ENCODE results near the gene CPED1. TPM values are rescaled to one million over a fixed set of nuclear protein-coding genes. Genes with fewer than 3 reads are reported as not detected.

The CPED1 gene
- total RNA-seq = not detected

GRCh38 chr7:120988591-120989256 lies at the start of gene CPED1:
TSS of gene CPED1 (plus strand) at chr7:120988711. CDS start at chr7:120989622, 911 bp downstream.
- ChIA-PET POLR2A (interaction anchor here (0.9 kb wide), 1 partner anchor 37 kb away, joined by 4 read pairs; no protein-coding TSS in a partner anchor), CTCF (interaction anchor here (1.0 to 5.7 kb wide), 16 partner anchors 8 to 458 kb away, joined by 3 to 38 read pairs (median 5); no protein-coding TSS in a partner anchor)
- peak within 1 kb of the TSS; percentile 57 for H3K4me3 Mint-ChIP-seq
- H3K9me3 Mint-ChIP-seq = no peaks in the 10 kb centered on the region
- DNase-seq (peak; percentile 39), ATAC-seq (peak; percentile 73)
- peaks cover 51% of the 10 kb centered on the region for H3K27me3 Mint-ChIP-seq
- intact Hi-C loops (cut with micrococcal nuclease) = no loop called here
- H3K27ac Mint-ChIP-seq = no peak within 1 kb of the TSS
- no peaks in the 10 kb centered on the region for H3K36me3 Mint-ChIP-seq (ENCODE audit: low read depth)
- TF ChIP-seq, protein P1, sequence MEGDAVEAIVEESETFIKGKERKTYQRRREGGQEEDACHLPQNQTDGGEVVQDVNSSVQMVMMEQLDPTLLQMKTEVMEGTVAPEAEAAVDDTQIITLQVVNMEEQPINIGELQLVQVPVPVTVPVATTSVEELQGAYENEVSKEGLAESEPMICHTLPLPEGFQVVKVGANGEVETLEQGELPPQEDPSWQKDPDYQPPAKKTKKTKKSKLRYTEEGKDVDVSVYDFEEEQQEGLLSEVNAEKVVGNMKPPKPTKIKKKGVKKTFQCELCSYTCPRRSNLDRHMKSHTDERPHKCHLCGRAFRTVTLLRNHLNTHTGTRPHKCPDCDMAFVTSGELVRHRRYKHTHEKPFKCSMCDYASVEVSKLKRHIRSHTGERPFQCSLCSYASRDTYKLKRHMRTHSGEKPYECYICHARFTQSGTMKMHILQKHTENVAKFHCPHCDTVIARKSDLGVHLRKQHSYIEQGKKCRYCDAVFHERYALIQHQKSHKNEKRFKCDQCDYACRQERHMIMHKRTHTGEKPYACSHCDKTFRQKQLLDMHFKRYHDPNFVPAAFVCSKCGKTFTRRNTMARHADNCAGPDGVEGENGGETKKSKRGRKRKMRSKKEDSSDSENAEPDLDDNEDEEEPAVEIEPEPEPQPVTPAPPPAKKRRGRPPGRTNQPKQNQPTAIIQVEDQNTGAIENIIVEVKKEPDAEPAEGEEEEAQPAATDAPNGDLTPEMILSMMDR (IDR thresholded peaks at IDR 0.05) = no peak
- H3K4me1 Mint-ChIP-seq (ENCODE audit: low read depth) = peaks cover 10% of the 10 kb centered on the region

GRCh38 chr7:120939345-120939744 lies 49.2 kb upstream of the CPED1 start:
- TF ChIP-seq, protein P1 (IDR thresholded peaks at IDR 0.05) = no peak
- ChIA-PET POLR2A (no interaction called here), CTCF (interaction anchor here (0.8 kb wide), 1 partner anchor 20 kb away, joined by 3 read pairs; no protein-coding TSS in a partner anchor)
- no peaks in the 10 kb centered on the region for H3K36me3 Mint-ChIP-seq (ENCODE audit: low read depth)
- no peaks in the 10 kb centered on the region for H3K27me3 Mint-ChIP-seq
- no peak overlapping the region for H3K27ac Mint-ChIP-seq
- no peak for DNase-seq
- no peak for ATAC-seq
- no peaks in the 10 kb centered on the region for H3K9me3 Mint-ChIP-seq
- H3K4me3 Mint-ChIP-seq = no peak overlapping the region
- intact Hi-C loops (cut with micrococcal nuclease) = no loop called here
- no peaks in the 10 kb centered on the region for H3K4me1 Mint-ChIP-seq (ENCODE audit: low read depth)

- ChIA-PET POLR2A (no interaction called here), CTCF (interaction anchor here (1.3 kb wide), 1 partner anchor 135 kb away, joined by 8 read pairs; no protein-coding TSS in a partner anchor)
- Mint-ChIP-seq H3K4me1 (ENCODE audit: low read depth) (no peaks in the 10 kb centered on the region), H3K27me3 (no peaks in the 10 kb centered on the region), H3K4me3 (no peak overlapping the region), H3K36me3 (ENCODE audit: low read depth) (no peaks in the 10 kb centered on the region), H3K27ac (no peak overlapping the region), H3K9me3 (no peaks in the 10 kb centered on the region)
- TF ChIP-seq, protein P1 (IDR thresholded peaks at IDR 0.05) = peak; percentile 37
- DNase-seq = no peak
- intact Hi-C loops (cut with micrococcal nuclease) = loop anchor here (5.0 kb wide), 2 partner anchors 134 to 149 kb away; no protein-coding TSS in a partner anchor
- ATAC-seq = no peak
Measured at GRCh38 chr7:120941064-120941463, 47.4 kb upstream of the CPED1 start.

DNA sequence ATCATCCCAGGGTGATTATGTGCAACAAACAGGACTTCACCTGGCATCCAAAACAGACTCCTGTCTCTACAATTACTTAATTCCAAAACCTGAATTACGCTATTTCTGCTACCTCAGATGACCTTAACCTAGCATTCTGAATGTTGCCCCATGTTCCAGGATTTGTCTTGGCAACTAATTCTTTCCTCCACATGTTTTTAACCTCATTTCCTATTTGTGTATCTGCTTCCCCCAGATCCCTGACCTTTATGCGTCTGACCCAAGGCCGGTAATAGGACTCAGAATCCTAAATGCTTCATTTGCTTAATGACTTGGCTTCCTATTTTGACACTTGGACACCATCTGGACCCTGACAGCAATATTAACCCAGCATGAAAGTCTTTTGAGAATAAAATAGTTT lies 46.7 kb upstream of the CPED1 start:
- ChIA-PET CTCF (interaction anchor here (0.7 to 1.3 kb wide), 2 partner anchors 135 to 152 kb away, joined by 3 to 8 read pairs; no protein-coding TSS in a partner anchor), POLR2A (no interaction called here)
- H3K27me3 Mint-ChIP-seq = peaks cover 3% of the 10 kb centered on the region
- H3K4me3 Mint-ChIP-seq = no peak overlapping the region
- H3K36me3 Mint-ChIP-seq (ENCODE audit: low read depth) = no peaks in the 10 kb centered on the region
- no peaks in the 10 kb centered on the region for H3K9me3 Mint-ChIP-seq
- ATAC-seq = no peak
- no peak overlapping the region for H3K27ac Mint-ChIP-seq
- intact Hi-C loops (cut with micrococcal nuclease) = loop anchor here (5.0 kb wide), 2 partner anchors 135 to 150 kb away; no protein-coding TSS in a partner anchor
- H3K4me1 Mint-ChIP-seq (ENCODE audit: low read depth) = no peaks in the 10 kb centered on the region
- TF ChIP-seq, protein P1 (IDR thresholded peaks at IDR 0.05) = no peak
- no peak for DNase-seq

- intact Hi-C loops (cut with micrococcal nuclease) = loop anchor here (5.0 kb wide), 2 partner anchors 136 to 151 kb away; no protein-coding TSS in a partner anchor
- ChIA-PET CTCF (no interaction called here), POLR2A (no interaction called here)
- Mint-ChIP-seq H3K4me1 (ENCODE audit: low read depth) (no peaks in the 10 kb centered on the region), H3K36me3 (ENCODE audit: low read depth) (no peaks in the 10 kb centered on the region), H3K27ac (no peak overlapping the region), H3K9me3 (no peaks in the 10 kb centered on the region), H3K27me3 (peaks cover 3% of the 10 kb centered on the region), H3K4me3 (no peak overlapping the region)
- TF ChIP-seq, protein P1 (IDR thresholded peaks at IDR 0.05) = no peak
- no peak for ATAC-seq
- no peak for DNase-seq
Measured at GRCh38 chr7:120942861-120943260, 45.6 kb upstream of the CPED1 start.

All from activated CD8-positive, alpha-beta T cell treated with anti-CD3 and anti-CD28 coated beads for 36 hours (primary cell).